ENCODE measurements around the gene IL34. TPM values are rescaled to one million over a fixed set of nuclear protein-coding genes. Genes with fewer than 3 reads are reported as not detected.

IL34 gene
- polyA plus RNA-seq, 1 of the 3 experiments (the other 2 are of a cell fraction): 0.18 TPM

DNA sequence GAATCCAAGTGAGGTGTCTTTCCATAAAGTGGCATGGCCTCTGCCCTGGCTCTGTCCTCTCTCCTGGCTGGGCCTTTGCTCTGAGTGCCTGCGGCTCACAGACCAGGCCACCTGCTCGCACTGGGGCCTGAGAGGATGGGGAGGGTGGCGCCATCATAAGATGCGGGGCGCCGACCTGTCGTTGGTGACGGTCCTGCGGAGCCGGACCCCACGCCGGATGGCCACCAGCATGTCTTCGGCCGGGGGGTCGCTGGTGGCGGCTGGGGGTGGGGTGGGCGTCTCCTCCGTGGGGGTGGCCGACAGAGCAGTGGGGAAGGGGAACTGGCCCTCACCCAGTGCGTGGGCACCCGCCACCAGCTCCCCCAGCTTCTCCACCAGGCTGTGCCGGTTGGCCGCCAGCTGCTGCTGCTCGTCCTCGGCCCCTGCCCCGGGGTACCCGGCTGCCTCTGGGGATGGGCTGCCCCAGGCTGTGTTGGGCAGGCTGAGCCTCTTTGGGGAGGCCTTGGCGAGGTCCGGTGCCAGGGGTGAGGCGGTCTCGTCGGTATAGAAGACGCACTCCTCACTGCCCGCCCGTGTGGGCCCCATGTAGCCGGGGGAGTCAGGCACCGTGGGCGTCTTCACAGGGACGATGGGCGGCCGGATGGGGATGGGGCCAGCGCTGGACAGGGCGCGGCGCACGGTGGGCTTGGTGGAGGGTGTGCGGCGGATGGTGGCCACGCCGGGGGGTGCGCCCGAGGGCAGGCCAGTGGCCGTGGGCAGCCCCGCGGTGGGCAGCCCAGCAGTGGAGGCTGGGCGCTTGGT, 17.4 kb downstream of the IL34 start:
- Histone ChIP-seq H2AFZ (ENCODE audit: low read depth) (no peak overlapping the region), H3K4me3 (ENCODE audit: low read depth in 2 of 2, low read length in 1 of 2) (no peak overlapping the region), H4K20me1 (ENCODE audit: insufficient read depth) (peaks cover 13% of the 10 kb centered on the region), H3K79me2 (ENCODE audit: insufficient read depth) (0 out of 2 replicates have a peak, but pooled peaks cover 6% of the 10 kb centered on the region), H3K27ac (ENCODE audit: low read depth in 2 of 2, low read length in 1 of 2) (no peak overlapping the region), H3K4me1 (ENCODE audit: control insufficient read depth in 1 of 2, insufficient read depth in 2 of 2, low read depth in 1 of 2, low read length in 1 of 2) (peaks cover 0 to 8% of the 10 kb centered on the region in 2 experiments; a peak in 1 of 4 replicates), H3K9me2 (no peaks in the 10 kb centered on the region), H3F3A (replicated peaks; ENCODE audit: insufficient read depth) (peaks cover 3% of the 10 kb centered on the region), H3K9ac (no peak overlapping the region), H3K9me3 (no peaks in the 10 kb centered on the region), H3K36me3 (replicated peaks in 1 of 2; ENCODE audit: control insufficient read depth in 1 of 2, insufficient read depth in 2 of 2, low read length in 1 of 2) (peaks cover 32 to 33% of the 10 kb centered on the region in 2 experiments), H3K4me2 (no peak overlapping the region), H3K27me3 (ENCODE audit: insufficient read depth) (no peaks in the 10 kb centered on the region)
- peak; percentile 36 for DNase-seq
- POLR2A ChIA-PET: no interaction called here
- CTCF ChIA-PET: no interaction called here
- 97% methylated on average over 26 of the region's 56 CpGs for WGBS (ENCODE audit: low lambda C conversion rate)
- no peak for TF ChIP-seq ELF1 (IDR thresholded peaks at IDR 0.05)

DNA sequence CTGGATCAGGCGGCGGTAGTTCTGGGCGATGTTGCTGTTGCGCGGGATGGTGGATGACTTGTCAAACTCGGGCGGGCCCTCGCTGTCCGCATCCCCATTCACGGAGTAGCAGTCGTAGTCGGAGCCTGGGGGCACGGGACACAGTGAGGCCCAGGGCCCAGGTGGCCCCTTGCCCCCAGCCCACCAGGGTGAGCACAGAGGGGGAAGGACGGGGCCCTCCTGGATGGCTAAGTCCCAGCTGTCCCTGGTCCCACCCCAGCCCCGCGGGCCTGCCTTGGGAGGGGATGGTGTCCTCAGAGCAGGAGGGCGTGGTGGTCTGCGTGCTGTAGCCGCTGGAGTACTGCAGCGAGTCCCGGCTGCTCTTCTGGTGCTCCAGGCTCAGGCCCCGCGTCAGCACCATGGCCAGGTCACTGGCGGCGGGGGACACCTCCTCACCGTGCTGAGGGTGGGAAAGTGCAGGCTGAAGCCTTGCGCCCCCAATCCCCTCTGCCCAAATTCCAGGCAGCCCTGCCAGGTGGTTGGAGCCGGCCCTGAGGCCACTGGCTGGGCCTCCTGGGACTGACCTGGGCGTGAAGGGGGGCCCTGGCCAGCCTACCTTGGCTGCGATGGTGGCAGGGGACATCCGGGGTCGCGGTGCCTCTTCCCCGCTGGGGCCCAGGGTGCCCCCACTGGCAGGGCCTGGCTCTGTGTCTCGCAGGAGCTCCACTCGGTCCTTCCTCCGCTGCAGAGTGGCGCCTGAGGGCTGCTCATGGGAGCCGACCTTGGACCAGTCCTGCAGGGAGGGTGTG, 18.2 kb downstream of the IL34 start:
- Histone ChIP-seq H3K27me3 (ENCODE audit: insufficient read depth) (no peaks in the 10 kb centered on the region), H3K9me2 (no peaks in the 10 kb centered on the region), H3K36me3 (replicated peaks in 1 of 2; ENCODE audit: control insufficient read depth in 1 of 2, insufficient read depth in 2 of 2, low read length in 1 of 2) (peaks cover 38 to 40% of the 10 kb centered on the region in 2 experiments), H3K4me3 (ENCODE audit: low read depth in 2 of 2, low read length in 1 of 2) (no peak overlapping the region), H4K20me1 (ENCODE audit: insufficient read depth) (peaks cover 13% of the 10 kb centered on the region), H2AFZ (ENCODE audit: low read depth) (no peak overlapping the region), H3K4me2 (no peak overlapping the region), H3K9me3 (no peaks in the 10 kb centered on the region), H3K4me1 (ENCODE audit: control insufficient read depth in 1 of 2, insufficient read depth in 2 of 2, low read depth in 1 of 2, low read length in 1 of 2) (peaks cover 0 to 8% of the 10 kb centered on the region in 2 experiments; a peak in 1 of 4 replicates), H3K27ac (ENCODE audit: low read depth in 2 of 2, low read length in 1 of 2) (no peak overlapping the region), H3F3A (replicated peaks; ENCODE audit: insufficient read depth) (peaks cover 3% of the 10 kb centered on the region), H3K79me2 (ENCODE audit: insufficient read depth) (0 out of 2 replicates have a peak, but pooled peaks cover 6% of the 10 kb centered on the region), H3K9ac (no peak overlapping the region)
- 96% methylated on average over 16 of the region's 39 CpGs for WGBS (ENCODE audit: low lambda C conversion rate)
- TF ChIP-seq, protein P1, sequence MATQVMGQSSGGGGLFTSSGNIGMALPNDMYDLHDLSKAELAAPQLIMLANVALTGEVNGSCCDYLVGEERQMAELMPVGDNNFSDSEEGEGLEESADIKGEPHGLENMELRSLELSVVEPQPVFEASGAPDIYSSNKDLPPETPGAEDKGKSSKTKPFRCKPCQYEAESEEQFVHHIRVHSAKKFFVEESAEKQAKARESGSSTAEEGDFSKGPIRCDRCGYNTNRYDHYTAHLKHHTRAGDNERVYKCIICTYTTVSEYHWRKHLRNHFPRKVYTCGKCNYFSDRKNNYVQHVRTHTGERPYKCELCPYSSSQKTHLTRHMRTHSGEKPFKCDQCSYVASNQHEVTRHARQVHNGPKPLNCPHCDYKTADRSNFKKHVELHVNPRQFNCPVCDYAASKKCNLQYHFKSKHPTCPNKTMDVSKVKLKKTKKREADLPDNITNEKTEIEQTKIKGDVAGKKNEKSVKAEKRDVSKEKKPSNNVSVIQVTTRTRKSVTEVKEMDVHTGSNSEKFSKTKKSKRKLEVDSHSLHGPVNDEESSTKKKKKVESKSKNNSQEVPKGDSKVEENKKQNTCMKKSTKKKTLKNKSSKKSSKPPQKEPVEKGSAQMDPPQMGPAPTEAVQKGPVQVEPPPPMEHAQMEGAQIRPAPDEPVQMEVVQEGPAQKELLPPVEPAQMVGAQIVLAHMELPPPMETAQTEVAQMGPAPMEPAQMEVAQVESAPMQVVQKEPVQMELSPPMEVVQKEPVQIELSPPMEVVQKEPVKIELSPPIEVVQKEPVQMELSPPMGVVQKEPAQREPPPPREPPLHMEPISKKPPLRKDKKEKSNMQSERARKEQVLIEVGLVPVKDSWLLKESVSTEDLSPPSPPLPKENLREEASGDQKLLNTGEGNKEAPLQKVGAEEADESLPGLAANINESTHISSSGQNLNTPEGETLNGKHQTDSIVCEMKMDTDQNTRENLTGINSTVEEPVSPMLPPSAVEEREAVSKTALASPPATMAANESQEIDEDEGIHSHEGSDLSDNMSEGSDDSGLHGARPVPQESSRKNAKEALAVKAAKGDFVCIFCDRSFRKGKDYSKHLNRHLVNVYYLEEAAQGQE (IDR thresholded peaks at IDR 0.05; ENCODE audit: low read depth, low read length): peak; percentile 72; the same call in 1 of the 2 replicates
- TF ChIP-seq ELF1 (IDR thresholded peaks at IDR 0.05) (no peak), SIN3A (IDR thresholded peaks at IDR 0.05; ENCODE audit: borderline replicate concordance, low read depth, low read length) (no peak), RAD21 (IDR thresholded peaks at IDR 0.05; ENCODE audit: low read length) (no peak), TEAD4 (IDR thresholded peaks at IDR 0.05; ENCODE audit: borderline replicate concordance, insufficient read depth) (no peak)
- TF ChIP-seq, protein P2, sequence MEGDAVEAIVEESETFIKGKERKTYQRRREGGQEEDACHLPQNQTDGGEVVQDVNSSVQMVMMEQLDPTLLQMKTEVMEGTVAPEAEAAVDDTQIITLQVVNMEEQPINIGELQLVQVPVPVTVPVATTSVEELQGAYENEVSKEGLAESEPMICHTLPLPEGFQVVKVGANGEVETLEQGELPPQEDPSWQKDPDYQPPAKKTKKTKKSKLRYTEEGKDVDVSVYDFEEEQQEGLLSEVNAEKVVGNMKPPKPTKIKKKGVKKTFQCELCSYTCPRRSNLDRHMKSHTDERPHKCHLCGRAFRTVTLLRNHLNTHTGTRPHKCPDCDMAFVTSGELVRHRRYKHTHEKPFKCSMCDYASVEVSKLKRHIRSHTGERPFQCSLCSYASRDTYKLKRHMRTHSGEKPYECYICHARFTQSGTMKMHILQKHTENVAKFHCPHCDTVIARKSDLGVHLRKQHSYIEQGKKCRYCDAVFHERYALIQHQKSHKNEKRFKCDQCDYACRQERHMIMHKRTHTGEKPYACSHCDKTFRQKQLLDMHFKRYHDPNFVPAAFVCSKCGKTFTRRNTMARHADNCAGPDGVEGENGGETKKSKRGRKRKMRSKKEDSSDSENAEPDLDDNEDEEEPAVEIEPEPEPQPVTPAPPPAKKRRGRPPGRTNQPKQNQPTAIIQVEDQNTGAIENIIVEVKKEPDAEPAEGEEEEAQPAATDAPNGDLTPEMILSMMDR (IDR thresholded peaks at IDR 0.05): no peak
- TF ChIP-seq, protein P3, sequence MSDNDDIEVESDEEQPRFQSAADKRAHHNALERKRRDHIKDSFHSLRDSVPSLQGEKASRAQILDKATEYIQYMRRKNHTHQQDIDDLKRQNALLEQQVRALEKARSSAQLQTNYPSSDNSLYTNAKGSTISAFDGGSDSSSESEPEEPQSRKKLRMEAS (IDR thresholded peaks at IDR 0.05; ENCODE audit: low read depth): no peak
- CTCF ChIA-PET: interaction anchor here (1.0 to 2.1 kb wide), 4 partner anchors 10 to 107 kb away, joined by 3 to 6 read pairs (median 3); no protein-coding TSS in a partner anchor
- DNase-seq: peak; percentile 37
- POLR2A ChIA-PET: no interaction called here

Measured in SK-N-SH (cell line).